Smooth muscle cell (in vitro differentiated cells): ENCODE data around the gene ZNF396. TPM values are rescaled to one million over a fixed set of nuclear protein-coding genes. Genes with fewer than 3 reads are reported as not detected.

Source experiments
- DNase-seq: peaks from one replicate; lab custom pipeline; 2025; ENCODE audit not compliant: unreplicated experiment; lab: John Stamatoyannopoulos, UW
- H2AFZ ChIP-seq: fragments of 200-600 bp; sonication (generic); 2 replicates; pipeline ENCODE4 v1.6.0; 2016; ENCODE audit warnings: antibody characterized with exemption, low read depth, mild to moderate bottlenecking
- H3F3A ChIP-seq: fragments of 200-600 bp; sonication (generic); 2 replicates; pipeline ENCODE4 v1.6.0; 2017; ENCODE audit warnings: antibody characterized with exemption, low read depth
- H3K27ac ChIP-seq: fragments of 200-600 bp; sonication (generic); 2 replicates; pipeline ENCODE4 v1.5.1; 2016; ENCODE audit warnings: low read depth, mild to moderate bottlenecking
- H3K27me3 ChIP-seq: fragments of 200-600 bp; sonication (generic); 2 replicates; pipeline ENCODE4 v1.6.1; 2016; ENCODE audit warnings: low read depth, mild to moderate bottlenecking
- H3K36me3 ChIP-seq: fragments of 200-600 bp; sonication (generic); 2 replicates; pipeline ENCODE4 v1.5.1; 2016; ENCODE audit warnings: low read depth
- H3K4me1 ChIP-seq: fragments of 200-600 bp; sonication (generic); 2 replicates; pipeline ENCODE4 v1.5.1; 2016; ENCODE audit warnings: low read depth
- H3K4me2 ChIP-seq: fragments of 200-600 bp; sonication (generic); 2 replicates; pipeline ENCODE4 v1.6.0; 2016; ENCODE audit warnings: mild to moderate bottlenecking
- H3K4me3 ChIP-seq: fragments of 200-600 bp; sonication (generic); 2 replicates; pipeline ENCODE4 v1.5.1; 2016; ENCODE audit warnings: mild to moderate bottlenecking
- H3K79me2 ChIP-seq: fragments of 200-600 bp; sonication (generic); 2 replicates; pipeline ENCODE4 v1.6.0; 2016; ENCODE audit warnings: low read depth, mild to moderate bottlenecking
- H3K9ac ChIP-seq: fragments of 200-600 bp; sonication (generic); 2 replicates; pipeline ENCODE4 v1.6.0; 2016; ENCODE audit warnings: low read depth
- H3K9me3 ChIP-seq: fragments of 200-600 bp; sonication (generic); replicated peaks from 2 replicates; pipeline ENCODE4 v1.5.1; 2016; ENCODE audit warnings: low read depth
- H4K20me1 ChIP-seq: fragments of 200-600 bp; sonication (generic); 2 replicates; pipeline ENCODE4 v1.6.0; 2016; ENCODE audit warnings: low read depth
- WGBS: methylation state at CpG from one replicate; pipeline ENCODE4 v1.1.7; 2016; ENCODE audit warnings: low lambda C conversion rate; 5-methylcytosine and 5-hydroxymethylcytosine counted together
- polyA plus RNA-seq: library from polyadenylated mRNA; unstranded; fragments of >200 nt; fragmentation: Nextera tagmentation; extraction: Ambion mirVana; gene quantifications from 2 replicates; pipeline ENCODE4 v1.2.1, GENCODE V29; 2016
- total RNA-seq: library from RNA; depleted of rRNA; stranded (reverse); fragments of >200 nt; gene quantifications from 2 replicates; pipeline ENCODE4 v1.2.3, GENCODE V29; 2014
- TF ChIP-seq, protein P1 (sequence below): fragments of 200-600 bp; sonication (generic); IDR thresholded peaks from 2 replicates; pipeline ENCODE4 v1.5.1; 2017; ENCODE audit warnings: borderline replicate concordance, mild to moderate bottlenecking, antibody characterized with exemption; ENCODE audit not compliant: insufficient read depth, poor library complexity, severe bottlenecking

Gene ZNF396
- total and polyA plus RNA-seq, 2 experiments from 2014 or later = 1.9 to 2.0 TPM

GRCh38 chr18:35331367-35332087 lies 45.6 kb downstream of the ZNF396 start:
- Histone ChIP-seq H3F3A (peaks cover 9% of the 10 kb centered on the region), H4K20me1 (peaks cover 35% of the 10 kb centered on the region), H3K27me3 (no peaks in the 10 kb centered on the region), H3K9ac (no peak overlapping the region), H3K4me1 (no peaks in the 10 kb centered on the region), H3K36me3 (peaks cover 40% of the 10 kb centered on the region), H3K79me2 (peaks cover 11% of the 10 kb centered on the region), H2AFZ (no peak overlapping the region), H3K4me2 (no peak overlapping the region), H3K27ac (no peak overlapping the region), H3K9me3 (peaks cover 4% of the 10 kb centered on the region), H3K4me3 (no peak overlapping the region)
- DNase-seq = no peak
- 89% methylated on average over 4 of the region's 4 CpGs for WGBS
- TF ChIP-seq, protein P1, sequence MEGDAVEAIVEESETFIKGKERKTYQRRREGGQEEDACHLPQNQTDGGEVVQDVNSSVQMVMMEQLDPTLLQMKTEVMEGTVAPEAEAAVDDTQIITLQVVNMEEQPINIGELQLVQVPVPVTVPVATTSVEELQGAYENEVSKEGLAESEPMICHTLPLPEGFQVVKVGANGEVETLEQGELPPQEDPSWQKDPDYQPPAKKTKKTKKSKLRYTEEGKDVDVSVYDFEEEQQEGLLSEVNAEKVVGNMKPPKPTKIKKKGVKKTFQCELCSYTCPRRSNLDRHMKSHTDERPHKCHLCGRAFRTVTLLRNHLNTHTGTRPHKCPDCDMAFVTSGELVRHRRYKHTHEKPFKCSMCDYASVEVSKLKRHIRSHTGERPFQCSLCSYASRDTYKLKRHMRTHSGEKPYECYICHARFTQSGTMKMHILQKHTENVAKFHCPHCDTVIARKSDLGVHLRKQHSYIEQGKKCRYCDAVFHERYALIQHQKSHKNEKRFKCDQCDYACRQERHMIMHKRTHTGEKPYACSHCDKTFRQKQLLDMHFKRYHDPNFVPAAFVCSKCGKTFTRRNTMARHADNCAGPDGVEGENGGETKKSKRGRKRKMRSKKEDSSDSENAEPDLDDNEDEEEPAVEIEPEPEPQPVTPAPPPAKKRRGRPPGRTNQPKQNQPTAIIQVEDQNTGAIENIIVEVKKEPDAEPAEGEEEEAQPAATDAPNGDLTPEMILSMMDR = no peak

GRCh38 chr18:35328868-35329267 lies 48.3 kb downstream of the ZNF396 start:
- H3K27ac ChIP-seq = no peak overlapping the region
- peaks cover 16% of the 10 kb centered on the region for H3K4me1 ChIP-seq
- TF ChIP-seq, protein P1 = no peak
- H3K36me3 ChIP-seq = peaks cover 16% of the 10 kb centered on the region
- H3K9me3 ChIP-seq = peaks cover 4% of the 10 kb centered on the region
- no peaks in the 10 kb centered on the region for H3K27me3 ChIP-seq
- no peak overlapping the region for H3K4me3 ChIP-seq
- no peaks in the 10 kb centered on the region for H3K79me2 ChIP-seq
- no peak for DNase-seq
- no peak overlapping the region for H3K9ac ChIP-seq
- no peak overlapping the region for H2AFZ ChIP-seq
- peaks cover 5% of the 10 kb centered on the region for H3F3A ChIP-seq
- H4K20me1 ChIP-seq = peaks cover 14% of the 10 kb centered on the region
- H3K4me2 ChIP-seq = no peak overlapping the region

GRCh38 chr18:35326695-35327387 lies 50.3 kb downstream of the ZNF396 start:
- Histone ChIP-seq H3K36me3 (no peaks in the 10 kb centered on the region), H4K20me1 (no peaks in the 10 kb centered on the region), H3K9me3 (peaks cover 4% of the 10 kb centered on the region), H3K4me2 (no peak overlapping the region), H3K9ac (no peak overlapping the region), H3F3A (peaks cover 5% of the 10 kb centered on the region), H3K27ac (no peak overlapping the region), H3K4me3 (no peak overlapping the region), H2AFZ (no peak overlapping the region), H3K4me1 (peaks cover 16% of the 10 kb centered on the region), H3K79me2 (no peaks in the 10 kb centered on the region), H3K27me3 (no peaks in the 10 kb centered on the region)
- DNase-seq = no peak
- WGBS = 79% methylated on average over 3 of the region's 3 CpGs
- TF ChIP-seq, protein P1 = no peak
